ENCODE data around the gene DNM3.
A peak's percentile ranks its signal among the peaks of the same experiment; 100 is the strongest.

The DNM3 gene

DNA sequence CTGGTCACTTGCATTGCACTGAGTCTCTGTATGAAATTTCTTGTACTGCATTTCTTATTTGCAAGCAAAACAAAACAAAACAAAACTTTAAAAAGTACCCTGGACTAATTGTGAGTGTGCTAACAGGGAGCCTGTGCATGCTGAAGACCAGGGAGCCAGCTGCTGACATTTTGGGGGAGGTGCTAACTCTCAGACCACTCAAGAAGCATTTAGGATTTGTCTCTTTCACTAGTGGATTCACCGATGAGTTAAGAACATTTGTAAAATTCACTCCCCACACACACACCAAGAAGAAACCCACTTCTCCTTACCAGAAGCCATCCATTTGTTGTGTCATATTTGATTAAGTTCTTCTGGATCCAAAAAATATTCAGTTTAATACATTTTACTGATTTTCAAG is 483.5 kb downstream of the DNM3 start:
- no peak for DNase-seq (ENCODE audit: low read depth in 2 of 2)

DNA sequence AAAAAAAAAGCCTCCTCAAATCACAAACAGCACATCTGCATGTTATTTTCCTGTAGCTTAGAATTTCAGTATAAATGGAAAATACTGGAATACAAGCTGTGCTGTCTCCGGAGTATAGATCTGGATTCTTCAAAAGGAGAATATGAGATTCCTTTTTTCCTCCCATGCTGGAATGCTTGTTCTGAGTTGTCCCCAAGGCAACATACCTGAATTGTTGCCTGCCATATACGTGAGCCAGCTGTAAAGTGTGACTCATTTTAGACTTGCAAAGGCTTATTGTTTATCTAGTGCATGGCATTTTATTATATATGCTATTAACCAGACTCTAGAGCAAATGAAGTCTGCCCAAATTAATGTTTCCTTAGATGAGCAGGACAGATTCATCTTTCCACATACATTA is 484.2 kb downstream of the DNM3 start:
- no peak for DNase-seq (ENCODE audit: low read depth in 2 of 2)

DNA sequence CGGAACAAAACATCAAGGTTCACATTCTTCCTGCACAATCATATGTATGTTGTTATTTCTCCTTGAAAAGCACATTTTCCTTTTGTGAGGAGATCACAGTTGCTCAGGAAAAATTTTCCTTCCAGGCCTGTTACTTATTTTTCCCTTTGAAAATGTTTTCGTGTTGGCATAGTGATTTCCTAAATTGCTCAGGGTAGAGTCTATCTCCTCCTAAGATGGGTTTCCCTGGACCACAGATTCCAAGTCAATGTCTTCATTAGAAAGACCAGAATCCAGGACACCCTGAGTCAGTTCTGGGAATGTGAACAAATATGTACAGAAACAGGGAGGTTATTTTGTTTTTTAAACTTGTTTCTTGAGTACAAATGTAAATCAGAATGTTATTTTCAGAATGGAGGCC is 484.8 kb downstream of the DNM3 start:
- no peak for DNase-seq (ENCODE audit: low read depth in 2 of 2)

DNA sequence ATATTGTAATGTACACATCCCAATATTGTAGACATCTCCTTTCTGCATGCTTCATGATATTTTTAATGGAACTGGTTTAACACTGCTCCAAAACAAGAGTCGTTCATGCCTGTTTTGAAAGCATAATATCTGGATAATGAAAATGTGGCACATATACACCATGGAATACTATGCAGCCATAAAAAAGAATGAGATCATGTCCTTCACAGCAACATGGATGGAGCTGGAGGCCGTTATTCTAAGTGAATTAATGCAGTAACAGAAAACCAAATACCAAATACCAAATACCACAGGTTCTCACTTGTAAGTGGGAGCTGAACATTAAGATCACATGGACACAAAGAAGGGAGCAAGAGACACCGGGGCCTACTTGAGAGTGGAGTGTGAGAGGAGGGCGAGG is 487.0 kb downstream of the DNM3 start:
- no peak for DNase-seq (ENCODE audit: low read depth in 2 of 2)

DNA sequence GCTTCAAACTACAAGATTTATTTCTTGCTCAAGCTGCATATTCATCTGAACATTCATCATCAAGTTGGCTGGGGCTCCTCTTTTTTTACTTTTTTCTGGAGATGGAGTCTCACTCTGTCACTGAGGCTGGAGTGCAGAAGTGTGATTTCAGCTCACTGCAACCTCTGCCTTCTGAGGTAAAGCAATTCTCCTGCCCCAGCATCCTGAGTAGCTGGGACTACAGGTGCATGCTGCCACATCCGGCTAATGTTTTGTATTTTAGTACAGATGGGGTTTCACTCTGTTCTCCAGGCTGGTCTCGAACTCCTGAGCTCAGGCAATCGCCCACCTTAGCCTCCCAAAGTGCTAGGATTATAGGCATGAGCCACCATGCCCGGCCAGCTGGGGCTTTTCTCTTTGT is 490.9 kb downstream of the DNM3 start:
- DNase-seq (ENCODE audit: low read depth in 2 of 2) = no peak

DNA sequence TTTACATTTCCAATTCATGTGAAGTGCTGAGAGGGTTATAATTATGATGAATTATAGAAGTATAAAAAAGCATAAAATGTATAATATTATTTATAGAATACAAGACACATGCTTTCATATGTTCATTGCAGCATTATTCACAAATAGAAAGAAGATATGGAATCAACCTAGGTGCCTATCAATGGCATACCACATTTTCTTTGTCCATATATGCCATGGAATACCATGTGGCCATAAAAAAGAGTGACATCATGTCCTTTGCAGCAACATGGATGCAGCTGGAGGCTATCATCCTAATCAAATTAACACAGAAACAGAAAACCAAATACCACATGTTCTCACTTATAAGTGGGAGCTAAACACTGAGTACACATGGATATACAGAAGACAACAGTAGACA is 494.1 kb downstream of the DNM3 start:
- DNase-seq (ENCODE audit: low read depth in 2 of 2) = no peak

DNA sequence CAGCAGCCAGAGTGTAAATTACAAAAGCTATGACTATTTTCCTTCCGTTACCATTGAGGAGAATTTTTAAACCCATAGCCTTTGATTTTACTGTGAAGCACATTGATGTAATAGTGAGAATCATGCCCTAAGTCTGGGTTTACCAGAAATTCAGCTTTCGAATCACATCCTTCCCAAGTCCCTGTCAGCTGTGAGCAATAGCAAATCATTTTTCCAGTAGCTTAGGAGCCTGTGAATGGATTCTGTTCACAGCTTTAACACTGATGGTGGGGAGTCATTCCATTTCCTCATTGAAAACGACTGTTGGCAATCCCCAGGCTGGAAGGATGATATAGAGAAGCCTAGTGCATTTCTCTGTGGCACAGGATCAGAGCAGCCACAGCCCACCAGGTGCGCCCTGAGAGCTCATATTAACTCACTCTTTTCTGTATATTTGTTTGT is 497.0 kb downstream of the DNM3 start:
- peak; percentile 12 to 36 for DNase-seq (ENCODE audit: low read depth in 2 of 2)

DNA sequence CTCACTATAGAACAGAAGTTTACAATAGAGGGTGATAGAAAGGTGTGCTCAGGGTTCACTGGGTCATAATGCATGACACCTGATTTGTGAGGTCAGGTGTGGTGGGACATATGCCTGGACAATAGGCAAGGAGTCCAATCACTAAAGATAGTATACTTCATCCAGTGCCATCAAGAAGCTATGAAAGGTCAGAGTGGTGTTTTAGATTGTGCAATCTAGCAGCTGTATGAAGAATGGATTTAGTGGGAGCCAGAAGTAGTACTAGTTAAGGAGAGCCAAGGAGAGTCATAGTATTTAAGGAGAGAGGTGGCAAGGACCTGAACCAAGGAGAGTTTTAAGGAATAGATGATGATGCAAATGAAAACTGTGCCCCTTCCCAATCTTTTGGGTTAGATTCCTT is 498.5 kb downstream of the DNM3 start:
- DNase-seq (ENCODE audit: low read depth in 2 of 2) = no peak

DNA sequence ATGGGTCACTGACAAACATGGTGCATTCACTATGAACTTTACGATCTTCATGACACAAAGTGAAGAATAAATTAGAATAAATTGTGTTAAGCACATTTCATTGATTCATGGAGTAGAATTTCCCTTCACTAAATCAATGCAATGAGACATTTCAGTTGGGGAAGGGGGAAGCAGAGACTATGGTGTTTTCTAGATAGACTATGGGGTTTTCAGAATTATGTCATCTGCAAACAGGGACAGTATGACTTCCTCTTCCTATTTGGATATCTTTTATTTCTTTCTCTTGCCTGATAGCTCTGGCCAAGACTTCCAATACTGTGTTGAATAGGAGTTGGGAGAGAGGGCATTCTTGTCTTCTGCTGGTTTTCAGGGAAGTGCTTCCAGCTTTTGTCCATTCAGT is 499.2 kb downstream of the DNM3 start:
- no peak for DNase-seq (ENCODE audit: low read depth in 2 of 2)

DNA sequence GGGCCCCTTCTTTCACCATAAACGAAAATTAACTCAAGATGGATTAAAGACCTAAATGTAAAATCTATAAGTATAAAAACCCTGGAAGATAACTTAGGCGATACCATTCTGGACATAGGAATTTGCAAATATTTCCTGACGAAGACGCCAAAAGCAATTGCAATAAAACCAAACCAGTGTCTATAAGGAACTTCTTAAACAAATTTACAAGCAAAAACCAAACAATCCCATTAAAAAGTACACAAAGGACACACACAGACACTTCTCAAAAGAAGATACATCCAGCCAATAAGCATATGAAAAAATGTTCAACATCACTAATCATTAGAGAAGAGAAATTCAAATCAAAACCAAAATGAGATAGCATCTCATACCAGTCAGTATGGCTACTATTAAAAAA is 500.4 kb downstream of the DNM3 start:
- DNase-seq (ENCODE audit: low read depth in 2 of 2) = no peak

DNA sequence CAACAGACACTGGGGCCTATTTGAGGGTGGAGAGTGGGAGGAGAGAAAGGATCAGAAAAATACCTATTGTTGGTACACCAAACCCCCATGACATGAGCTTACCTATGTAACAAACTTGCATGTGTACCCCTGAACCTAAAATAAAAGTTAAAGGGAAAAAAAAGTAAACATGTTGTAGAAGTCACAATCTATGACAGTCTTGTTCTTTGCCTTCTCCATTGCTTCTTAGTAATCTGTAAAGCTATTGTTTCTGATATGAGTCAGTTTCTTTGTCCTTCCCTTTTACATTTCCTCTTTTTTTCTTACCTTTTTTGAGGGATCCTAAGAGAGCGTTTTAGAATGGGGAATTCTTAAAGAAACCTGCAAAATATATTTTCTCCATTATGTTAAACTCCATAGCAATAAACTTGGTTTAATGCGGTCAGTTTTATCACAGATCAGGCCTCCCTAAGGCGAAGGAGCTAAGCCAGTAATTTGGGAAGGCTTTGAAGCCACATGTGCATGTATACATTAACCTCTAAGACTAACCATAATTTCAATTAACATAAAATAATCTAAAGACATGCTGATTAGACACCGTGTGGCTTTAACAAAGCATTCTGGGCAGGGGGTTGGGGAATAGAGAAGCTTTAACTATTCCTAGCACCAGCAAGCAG is 501.4 kb downstream of the DNM3 start:
- no peak for DNase-seq (ENCODE audit: low read depth in 2 of 2)

DNA sequence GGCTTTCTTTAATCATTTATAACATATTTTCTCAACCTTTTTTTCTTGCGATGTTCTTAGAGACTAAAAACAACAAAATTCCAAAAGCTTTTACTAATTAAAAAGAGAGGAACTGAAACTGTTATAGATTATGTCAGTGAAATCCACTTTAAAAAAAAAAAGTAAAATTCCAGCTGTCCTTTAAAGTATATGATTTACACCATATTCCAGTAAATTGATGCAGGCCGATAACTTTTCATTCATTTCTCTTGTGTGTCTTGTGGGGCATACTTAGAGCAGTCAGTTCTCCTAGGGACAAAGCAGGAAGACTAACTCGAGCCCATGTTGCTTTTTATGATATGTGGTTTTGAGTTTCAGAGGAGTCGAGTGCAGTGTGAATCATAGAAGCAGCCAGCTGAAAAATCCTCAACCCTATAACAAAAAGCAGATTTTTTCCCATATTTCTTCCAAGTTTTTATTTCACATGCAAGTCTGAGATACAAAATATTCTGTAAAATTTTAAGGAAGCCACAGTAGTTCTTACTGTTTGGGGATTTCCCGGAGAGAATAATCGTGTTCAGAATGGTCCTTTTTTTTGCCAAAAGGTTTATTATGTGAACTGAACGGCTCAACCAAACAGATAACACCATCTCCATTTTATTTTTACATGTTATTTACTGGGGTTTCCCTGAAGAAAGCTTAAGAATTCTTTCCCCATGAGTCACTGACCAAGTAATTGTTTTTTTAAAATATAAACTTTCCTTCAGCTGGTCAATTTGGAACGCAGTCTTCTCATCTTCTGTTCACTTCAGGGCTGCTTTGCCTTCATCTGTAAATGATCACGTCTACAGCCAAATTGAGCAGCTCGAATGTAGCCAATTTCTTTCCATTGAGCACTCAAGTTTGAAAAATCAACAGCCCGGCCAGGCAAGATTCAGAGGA is 502.2 kb downstream of the DNM3 start:
- DNase-seq (ENCODE audit: low read depth in 2 of 2) = no peak

DNA sequence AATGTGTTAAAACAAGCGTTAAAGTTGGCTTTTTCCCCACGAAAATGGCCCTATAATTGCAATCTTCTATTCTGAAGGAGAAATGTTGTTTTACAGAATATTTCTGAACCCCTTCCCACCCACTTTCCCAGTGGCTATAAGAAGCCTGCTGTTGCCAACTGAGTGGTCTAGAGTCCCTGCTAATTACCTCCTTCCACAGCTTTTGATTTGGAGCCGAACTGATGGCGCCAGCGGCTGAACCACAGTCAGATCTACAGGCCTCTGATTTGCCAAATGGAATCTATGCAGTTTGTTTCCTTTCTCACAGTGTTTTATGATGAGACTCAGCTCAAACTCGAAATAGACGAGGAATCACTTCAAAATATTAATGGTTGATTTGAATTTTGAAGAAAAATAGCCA is 503.1 kb downstream of the DNM3 start:
- no peak for DNase-seq (ENCODE audit: low read depth in 2 of 2)

DNA sequence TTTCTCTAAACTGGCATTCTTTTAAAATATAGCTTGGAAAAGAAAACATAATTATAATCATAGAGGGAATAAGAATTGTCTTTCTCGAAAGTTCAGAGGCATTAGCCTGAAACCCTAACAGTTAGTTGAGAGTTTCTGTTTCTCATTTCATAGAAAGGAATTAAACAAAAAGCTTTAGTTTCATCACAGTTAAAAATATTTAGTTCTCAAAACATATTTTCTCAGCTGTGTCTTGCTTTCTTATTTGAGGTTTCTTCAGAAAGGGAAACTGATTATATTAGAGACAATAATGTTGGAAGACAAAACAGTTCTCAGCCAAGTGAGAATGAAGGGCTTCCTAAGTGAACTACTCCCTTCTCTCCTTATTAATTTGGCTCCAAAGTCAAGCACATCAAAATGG is 503.8 kb downstream of the DNM3 start:
- no peak for DNase-seq (ENCODE audit: low read depth in 2 of 2)

DNA sequence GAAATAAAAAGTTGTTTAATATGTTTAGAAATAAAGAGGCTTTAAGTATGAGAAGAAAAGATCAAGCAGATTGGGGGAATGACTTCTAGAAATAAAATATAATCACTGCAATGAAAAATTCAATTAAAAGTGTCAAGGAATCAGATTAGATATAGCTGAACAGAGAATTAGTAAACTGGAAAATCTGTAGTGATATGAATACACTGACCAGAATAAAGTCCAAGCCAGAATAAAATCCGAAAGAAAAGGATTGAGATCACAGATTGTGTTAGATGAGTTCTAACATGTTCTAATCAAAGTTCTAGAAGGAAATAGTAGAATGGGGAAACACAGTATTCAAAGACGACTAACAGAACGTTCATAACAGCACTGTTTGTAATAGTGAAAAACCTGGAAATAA is 506.1 kb downstream of the DNM3 start:
- no peak for DNase-seq (ENCODE audit: low read depth in 2 of 2)

DNA sequence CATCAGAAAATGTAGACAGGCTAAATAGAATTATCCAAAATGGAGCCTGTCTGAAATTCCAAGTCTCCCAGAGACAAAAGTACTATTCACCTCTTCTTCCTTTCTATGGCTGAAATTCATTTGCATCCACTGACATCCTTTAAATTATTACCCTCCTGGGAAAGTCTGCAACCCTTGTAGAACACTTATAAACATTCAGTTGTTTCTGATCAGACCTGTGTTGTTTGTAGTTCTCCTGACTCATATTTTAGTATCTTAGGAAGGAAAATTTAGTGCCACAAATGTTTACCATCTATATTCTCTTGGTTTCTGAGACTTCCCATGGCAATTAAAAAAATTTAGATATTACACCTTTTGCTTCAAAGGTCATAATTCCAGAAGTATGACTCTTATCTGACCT is 509.6 kb downstream of the DNM3 start:
- DNase-seq (ENCODE audit: low read depth in 2 of 2) = no peak

DNA sequence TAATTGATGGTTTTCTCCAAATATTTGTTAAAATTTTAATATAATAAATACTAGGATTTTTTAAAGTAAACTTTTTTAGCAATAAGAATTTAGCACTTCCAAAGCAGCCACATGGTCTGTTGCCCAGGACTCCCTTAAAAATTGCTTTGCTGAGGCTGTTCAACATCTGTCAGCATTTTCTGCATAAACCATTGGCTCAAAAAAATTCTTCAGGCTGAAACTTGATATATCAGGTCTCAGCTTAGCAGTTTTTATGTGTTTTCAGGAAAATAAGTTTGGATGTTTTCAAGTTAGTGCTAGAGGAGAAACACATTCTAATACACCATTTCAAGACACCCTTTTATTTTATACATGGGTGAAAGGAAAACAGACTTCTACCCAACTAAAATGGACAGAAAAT is 510.0 kb downstream of the DNM3 start:
- no peak for DNase-seq (ENCODE audit: low read depth in 2 of 2)

DNA sequence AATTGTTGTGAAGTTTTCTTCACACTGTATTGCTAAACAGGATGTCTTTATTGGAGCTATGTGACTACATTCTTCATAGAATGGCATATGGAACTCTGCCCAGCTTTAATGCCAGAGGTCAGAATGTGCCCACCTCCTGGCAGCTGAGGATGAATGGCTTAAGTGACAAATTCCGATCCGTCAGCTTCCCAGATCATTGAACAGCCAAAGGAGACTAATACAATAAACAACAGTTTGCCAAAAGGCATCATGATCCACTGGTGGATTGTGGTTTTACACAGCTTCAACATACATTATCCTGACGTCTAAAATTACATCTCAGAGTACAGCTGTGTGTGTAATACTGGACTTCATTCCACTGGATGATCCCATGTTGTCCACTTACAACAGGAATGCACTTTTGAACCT is 510.5 kb downstream of the DNM3 start:
- no peak for DNase-seq (ENCODE audit: low read depth in 2 of 2)

DNA sequence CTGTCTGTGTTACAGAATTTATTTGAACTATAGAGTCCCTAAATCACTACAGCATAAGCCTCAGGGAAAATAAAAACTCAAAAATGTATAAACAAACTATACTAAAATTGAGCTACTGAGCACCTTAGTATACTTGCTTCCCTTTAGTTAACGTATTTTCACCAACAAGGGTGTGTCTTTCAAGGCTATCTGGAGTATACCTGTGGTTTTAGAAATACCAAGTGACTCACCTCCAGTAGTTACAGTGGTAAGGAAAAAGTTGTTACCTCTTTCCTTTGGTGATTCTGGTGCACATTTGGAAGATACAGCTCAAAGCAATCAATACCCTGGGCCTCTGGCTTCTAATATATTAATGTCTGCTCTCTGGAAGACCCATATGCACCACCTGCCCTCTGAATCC is 511.1 kb downstream of the DNM3 start:
- no peak for DNase-seq (ENCODE audit: low read depth in 2 of 2)

DNA sequence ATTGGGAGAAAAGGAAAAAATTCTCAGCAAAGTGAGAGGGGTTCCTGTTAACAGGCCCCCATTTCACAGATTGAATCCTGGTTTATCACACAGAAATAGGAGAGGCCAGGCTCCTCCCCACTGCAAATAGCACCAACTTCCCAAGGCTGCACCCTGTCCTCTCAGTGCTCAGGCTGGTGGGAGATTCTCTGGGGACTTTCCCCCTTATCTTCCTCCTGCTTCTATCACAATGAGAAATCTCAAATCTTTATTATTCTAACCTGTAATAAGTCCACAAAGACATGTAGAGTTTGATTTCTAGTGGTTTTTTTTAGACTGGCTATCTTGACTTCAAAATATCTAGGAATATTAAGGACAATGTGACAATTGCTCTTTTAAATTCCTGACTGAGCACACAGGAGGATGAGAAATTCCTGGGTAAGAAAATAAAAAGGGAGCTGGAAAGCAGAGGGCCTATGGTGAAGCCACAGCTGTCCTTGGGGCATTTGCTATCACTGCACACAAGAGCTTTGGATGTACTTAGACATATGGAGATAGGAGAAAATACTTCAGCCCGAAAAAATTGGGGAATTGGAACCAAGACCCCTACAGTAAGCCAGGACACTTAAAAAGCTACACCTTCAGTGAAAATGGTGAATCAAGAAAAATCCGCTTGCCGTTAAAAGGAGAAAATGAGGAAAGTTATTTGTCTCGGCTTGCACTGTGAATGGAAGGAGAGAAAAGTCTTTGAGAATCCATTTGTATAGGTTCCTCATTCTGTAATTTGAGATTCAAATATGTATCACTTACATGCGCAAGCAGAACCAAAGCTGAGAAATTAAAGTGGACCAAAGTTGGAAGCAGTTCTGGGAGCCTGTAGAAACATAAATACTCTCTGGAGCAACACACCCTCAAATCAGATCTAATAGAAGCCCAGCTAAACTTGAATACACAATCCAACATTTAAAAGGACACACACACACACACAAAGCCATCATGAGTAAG is 513.3 kb downstream of the DNM3 start:
- no peak for DNase-seq (ENCODE audit: low read depth in 2 of 2)

DNA sequence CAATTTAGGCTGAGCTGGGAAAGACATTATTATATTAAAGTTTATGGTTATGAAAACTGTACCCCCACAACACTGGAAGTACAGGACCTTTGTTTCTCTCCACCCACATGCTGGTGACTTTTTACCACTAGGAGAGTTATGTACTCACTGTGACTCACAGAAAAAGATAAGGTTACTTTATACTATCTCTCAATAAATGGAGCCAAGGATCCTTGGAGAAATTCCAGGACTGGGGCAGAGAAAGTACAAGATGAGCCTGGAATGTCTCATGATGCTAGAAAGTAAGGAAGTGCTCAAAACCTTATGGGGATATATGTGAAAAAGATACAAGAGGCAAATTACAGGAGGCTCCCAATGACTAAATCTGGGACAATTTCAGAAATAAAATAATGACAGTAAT is 515.3 kb downstream of the DNM3 start:
- DNase-seq (ENCODE audit: low read depth in 2 of 2) = no peak

DNA sequence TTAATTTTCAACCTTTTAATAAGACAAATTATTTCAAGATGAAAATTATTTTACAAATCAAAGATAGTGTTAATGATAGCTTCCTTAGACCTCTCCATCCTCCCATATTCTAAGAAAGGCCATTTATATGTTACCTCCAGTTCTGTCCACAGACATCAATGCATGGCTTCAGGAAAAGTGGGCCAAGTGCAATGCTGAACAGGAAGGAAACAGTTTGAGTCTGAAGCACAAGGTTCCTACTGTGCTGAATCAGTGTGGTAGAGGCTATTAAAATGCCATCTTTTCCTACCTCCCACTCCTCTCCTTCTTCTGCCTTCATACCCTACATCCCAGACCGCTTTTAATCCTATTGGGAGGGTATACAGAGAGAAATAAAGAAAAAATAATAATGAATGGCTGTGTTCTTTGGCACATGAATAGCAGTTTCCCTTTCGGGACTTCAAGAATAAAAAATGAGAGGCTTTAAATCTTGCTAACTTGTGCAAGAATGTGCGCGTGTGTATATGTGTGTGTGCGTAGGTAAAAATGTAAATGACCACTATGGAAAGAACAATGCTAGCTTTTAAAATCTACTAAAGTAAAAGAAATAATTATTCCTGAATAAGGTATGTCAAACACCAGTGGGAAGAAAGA is 516.6 kb downstream of the DNM3 start:
- no peak for DNase-seq (ENCODE audit: low read depth in 2 of 2)

Data from stimulated activated CD4-positive, alpha-beta T cell treated with anti-CD3 and anti-CD28 coated beads, Interleukin-4, amount 100 ng/mL, for 48 hours (primary cell).